ENCODE results near the gene ASPHD2.

ASPHD2 gene

GRCh38 chr22:26439559-26439958 is 10.5 kb downstream of the ASPHD2 start:
- TF ChIP-seq CTCF (IDR thresholded peaks at IDR 0.05; ENCODE audit: insufficient read depth, missing control alignments), result no peak
- no peak for FAIRE-seq

GRCh38 chr22:26442086-26442756 is 13.2 kb downstream of the ASPHD2 start:
- DNase-seq (ENCODE audit: insufficient read length, low spot score) (no peak), FAIRE-seq (no peak)
- no peak for TF ChIP-seq CTCF (IDR thresholded peaks at IDR 0.05; ENCODE audit: insufficient read depth, missing control alignments)

More at GRCh38 chr22:26439559-26439958, 10.5 kb downstream of the ASPHD2 start:
- DNase-seq (ENCODE audit: insufficient read length, low spot score), result no peak

- no peak for DNase-seq (ENCODE audit: insufficient read length, low spot score)
- FAIRE-seq, result no peak
- TF ChIP-seq CTCF (IDR thresholded peaks at IDR 0.05; ENCODE audit: insufficient read depth, missing control alignments), result no peak
Observed at GRCh38 chr22:26443901-26444690, 15.0 kb downstream of the ASPHD2 start.

DNA sequence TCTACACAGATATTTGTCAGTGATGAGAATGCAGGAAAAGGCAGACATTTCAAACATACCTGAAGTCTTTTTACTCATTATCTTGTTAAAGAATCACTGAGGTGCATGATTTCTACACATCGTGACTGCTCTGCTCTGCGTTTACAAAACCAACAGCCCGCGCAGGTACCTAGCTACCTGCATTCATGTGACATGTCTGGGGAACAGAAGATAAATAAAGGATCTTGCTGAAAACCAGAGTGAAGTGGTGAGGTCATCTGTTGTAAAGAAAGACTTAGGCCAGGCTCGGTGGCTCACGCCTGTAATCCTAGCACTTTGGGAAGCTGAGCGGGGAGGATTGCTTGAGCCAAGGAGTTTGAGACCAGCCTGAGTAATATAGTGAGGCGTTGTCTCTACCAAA is 15.7 kb downstream of the ASPHD2 start:
- no peak for FAIRE-seq
- no peak for TF ChIP-seq CTCF (IDR thresholded peaks at IDR 0.05; ENCODE audit: insufficient read depth, missing control alignments)
- DNase-seq (ENCODE audit: insufficient read length, low spot score), result no peak

GRCh38 chr22:26445577-26446275 is 16.7 kb downstream of the ASPHD2 start:
- FAIRE-seq, result no peak

GRCh38 chr22:26446808-26447515 is 17.9 kb downstream of the ASPHD2 start:
- no peak for DNase-seq (ENCODE audit: insufficient read length, low spot score)
- no peak for TF ChIP-seq CTCF (IDR thresholded peaks at IDR 0.05; ENCODE audit: insufficient read depth, missing control alignments)
- no peak for FAIRE-seq

More at GRCh38 chr22:26445577-26446275, 16.7 kb downstream of the ASPHD2 start:
- TF ChIP-seq CTCF (IDR thresholded peaks at IDR 0.05; ENCODE audit: insufficient read depth, missing control alignments), result no peak
- no peak for DNase-seq (ENCODE audit: insufficient read length, low spot score)

Data from D721Med (cell line).